GM21515 (cell line): ENCODE data around the gene ACTR1B.
"Not testable (repeated sequence)": the region's sequence is repeated elsewhere in the genome, so short reads cannot be mapped to it uniquely, and the experiment has no call there.

ENCODE experiments used
- ATAC-seq: cut with Tn5 transposase; IDR thresholded peaks from one replicate; pipeline ENCODE4 v1.9.1; 2021; ENCODE audit not compliant: unreplicated experiment

ACTR1B gene

DNA sequence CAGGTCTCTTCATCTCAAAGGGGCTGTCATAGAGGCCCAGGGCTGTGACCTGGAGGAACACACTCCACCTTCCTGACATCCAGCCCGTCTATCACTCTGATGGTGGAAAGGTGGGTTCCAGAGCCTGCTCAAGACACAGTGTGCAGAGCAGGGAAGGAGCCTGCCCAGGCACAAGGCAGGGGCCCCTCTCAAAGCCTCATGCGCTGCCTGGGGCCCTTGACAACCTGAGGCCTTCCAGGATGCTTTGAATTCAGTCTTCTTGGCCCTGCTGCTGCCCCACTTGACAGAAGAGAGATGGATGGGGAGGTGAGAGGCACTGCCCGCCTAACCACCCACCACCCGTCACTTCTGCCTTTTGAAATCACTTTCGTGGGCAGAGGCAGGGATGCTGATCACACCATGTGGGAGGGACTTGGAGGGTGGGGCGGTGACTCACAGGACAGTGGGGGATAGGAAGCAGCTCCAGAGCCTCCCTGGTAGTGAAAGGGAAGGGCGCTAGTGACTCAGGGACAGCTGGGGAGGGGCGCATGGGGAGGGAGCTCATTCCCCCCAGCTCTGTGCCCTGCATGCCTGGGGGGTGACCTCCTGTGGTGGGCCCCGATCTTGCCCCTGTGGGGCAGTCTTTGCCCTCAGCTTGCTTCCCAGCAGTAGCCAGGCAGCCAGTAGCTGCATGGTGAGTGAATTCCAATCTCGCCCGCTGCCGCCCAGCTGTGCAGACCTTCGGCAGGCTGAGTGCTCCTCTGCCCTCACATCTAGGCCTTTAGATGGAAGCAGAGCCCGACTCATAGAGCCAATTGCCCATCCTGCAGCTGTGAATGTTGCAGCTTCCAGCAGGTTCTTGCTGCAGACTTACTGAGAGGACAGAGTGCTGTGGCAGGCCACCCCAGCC lies 44.7 kb downstream of the ACTR1B start:
- not testable (repeated sequence) for ATAC-seq

DNA sequence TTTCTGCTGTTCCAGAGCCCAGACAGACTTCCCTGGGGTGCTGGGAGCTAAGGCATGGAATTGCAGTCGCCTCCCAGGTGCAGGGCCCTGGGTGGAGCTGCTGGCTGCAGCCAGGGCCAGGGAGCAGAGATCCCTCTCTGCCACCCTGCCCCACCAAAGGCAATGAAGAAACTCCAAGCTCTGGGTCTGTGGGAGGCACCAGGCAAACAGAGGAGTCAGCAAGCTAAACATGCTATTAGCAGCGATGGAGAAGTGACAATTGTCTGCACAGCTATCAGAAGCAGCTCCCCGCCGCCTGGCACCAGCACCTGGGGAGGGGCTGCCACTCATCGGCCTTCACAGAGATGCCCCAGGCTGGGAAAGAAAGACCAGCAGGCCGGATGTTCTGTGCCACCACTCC lies 45.9 kb downstream of the ACTR1B start:
- no peak for ATAC-seq

DNA sequence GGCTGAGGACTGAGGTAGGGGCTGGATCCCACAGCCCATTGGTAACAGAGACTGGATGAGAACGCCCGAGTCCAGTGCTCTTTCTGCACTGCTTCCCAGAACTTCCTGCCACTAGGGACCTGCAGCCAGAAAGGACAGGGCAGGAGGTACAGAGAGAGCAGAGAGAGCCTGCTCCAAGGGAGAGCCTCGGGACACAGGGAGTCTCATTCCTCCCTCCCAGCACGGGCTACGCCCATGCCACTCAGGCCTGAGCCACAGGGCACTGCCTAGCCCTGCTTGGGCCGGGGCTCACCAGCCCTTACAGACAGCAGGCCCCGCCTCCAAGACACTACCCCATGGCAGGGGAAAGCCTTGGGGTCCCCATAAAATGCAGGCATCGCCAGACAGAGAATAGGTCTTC lies 48.1 kb downstream of the ACTR1B start:
- not testable (repeated sequence) for ATAC-seq

DNA sequence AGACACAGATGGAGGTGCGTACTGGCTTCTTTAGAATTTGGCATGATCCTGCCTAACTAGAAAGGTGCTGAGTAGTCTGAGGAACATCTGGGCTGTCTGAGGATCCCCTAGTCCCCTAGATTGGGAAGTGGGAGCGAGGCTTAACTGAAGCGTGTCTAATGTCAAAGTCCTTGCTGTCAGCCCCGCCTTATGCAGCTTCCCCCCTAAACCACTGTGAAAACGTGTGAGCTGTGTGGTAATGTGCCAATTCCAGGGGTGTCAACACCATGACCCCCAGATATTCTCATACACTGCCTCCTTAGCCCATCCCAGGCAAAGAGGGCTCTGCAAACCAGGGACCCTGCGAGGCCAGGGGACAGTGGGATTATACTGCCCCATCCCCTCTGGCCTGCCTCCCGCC lies 51.9 kb downstream of the ACTR1B start:
- ATAC-seq, result not testable (repeated sequence)

DNA sequence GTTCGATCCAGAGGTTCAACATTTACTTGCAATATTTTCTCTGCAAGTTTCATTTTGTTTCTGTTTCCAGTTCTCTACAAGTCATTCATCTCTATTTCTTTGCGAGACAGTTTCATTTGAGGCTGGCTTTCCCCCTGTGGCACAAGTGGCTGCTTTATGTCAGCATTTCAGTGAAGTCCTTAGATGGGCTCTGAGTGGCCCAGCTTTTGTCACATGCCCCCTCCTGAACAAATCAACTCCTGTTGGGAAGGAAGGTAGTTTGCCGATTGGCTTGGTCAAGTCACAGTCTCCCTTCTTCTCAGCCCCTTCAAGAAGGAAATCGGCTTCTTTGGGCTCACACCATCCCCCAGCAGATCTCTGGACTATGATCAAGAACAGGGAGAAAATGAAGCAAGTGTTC lies 55.1 kb downstream of the ACTR1B start:
- ATAC-seq, result not testable (repeated sequence)
